HK-2 (cell line): ENCODE measurements around the gene FAM210A.

Experiments
- DNase-seq: peaks from one replicate; pipeline ENCODE4 v3.0.0-alpha.2; 2018; ENCODE audit not compliant: unreplicated experiment

The FAM210A gene

DNA sequence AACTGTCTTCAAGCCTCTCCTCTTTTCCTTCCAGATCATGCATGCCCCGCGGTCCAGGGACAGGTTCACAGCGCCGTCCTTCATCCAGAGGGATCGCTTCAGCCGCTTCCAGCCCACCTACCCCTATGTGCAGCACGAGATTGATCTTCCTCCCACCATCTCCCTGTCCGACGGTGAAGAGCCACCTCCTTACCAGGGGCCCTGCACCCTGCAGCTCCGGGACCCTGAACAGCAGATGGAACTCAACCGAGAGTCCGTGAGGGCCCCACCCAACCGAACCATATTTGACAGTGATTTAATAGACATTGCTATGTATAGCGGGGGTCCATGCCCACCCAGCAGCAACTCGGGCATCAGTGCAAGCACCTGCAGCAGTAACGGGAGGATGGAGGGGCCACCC, 81.3 kb downstream of the FAM210A start:
- no peak for DNase-seq

DNA sequence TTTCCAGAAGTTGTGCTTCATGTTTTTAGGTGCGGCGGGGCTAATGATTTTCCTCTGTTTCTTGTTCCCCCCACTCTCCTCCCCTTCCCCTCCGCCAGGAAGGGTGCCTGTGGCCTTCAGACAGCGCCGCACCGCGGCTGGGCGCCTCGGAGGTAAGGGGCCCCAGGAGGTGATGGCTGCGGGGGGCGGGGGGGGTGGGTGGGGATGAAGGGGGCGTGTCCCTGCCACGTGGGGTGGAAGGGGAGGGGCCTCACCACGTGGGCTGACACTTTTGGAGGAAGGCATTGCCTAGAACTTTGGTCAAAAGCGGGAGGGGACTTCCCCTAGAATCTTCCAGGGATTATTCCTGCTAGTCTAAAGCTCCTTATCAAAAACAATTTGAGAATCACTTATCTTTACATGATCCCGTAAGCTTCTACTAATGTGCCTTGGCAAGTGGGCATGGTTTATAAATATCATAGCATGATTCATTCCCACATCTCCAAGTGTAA, 83.1 kb downstream of the FAM210A start:
- DNase-seq, result no peak

DNA sequence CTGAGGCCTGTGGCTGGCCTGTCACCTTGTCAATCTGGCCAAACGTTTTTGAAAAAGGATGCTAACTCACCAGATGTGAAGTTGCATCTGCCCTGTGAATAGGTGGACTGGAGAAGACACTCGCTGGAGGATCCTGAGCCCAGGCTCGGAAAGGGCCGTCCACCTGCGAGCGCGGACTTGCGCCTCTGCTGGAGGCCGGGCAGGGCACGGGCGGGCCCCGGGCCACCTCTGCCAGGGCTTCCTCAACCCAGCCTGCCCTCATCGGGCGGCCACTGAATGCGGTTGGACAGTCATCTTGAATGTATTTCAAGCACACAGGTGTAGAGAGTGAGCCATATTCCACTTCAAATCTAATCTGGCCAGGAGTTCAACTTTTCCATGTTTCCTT, 83.9 kb downstream of the FAM210A start:
- DNase-seq, result no peak

DNA sequence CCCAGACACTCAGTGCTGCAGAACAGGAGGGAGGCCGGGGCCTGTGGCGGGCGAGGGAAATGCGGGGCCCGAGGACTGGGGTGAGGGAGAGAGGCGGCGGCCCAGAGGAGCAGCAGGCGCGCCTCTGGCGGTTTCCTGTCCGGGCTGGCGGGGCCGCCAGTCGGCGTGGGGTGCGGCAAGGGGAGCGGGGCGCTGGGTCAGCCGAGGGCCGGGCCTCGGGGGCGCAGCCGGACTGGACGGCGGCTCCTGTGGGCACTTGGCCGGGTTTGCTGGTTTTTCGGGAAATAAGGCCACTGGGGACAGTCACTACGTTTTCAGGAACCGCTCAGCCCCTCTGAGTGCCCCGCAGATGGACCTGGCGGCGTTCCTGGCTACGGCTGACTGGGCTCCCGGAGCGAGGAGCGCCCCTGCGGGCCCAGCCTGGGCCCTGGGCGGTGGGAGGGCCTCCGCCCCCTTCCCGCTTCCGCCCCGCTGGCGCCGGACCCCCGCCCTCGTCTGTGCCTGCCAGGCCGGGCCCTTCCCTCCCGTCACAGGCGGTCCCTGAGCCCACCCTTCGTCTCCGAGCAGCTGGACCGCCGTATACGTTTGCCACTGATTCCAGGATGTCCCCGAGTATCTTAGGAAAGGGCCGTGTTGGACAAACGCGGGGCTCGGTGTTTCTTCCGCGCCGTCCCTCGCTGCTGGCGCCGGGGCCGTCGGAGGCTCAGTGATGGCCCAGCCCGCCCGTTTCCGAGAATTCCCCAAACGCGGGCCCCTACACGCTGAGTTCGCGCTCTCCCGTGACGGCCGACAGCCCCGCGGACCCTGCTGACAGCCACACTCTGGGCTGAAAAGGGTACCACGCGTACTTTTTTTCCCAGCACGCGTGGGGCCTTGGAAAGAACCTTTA, 84.6 kb downstream of the FAM210A start:
- DNase-seq, result no peak

DNA sequence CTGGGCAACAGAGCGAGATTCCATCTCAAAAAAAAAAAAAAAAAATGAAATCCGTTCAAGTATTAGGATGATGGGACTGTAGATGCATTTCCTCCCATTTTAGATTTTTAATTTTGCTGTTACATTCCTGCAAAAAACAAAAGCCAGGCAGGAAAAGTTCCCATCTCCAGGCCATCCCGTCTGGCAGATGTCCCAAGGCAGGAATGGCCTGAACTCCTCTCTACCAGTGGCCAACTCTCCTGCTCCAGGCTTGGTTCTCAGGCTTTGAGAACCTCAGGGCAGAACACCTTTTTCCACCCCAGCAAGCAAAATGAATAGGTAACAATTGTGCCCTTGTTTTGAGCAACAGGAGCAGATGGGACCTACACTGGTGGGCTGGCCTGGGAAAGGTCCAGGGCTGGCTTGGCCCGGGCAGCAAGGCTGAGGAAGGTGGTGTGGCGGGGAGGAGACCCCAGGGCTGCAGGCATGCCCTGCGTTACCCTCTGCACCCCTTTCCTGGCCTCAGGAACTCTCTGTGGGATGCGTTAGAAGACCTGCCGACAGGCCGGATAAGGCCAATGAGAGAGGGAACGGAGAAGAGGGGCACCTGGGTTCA, 86.0 kb downstream of the FAM210A start:
- no peak for DNase-seq

DNA sequence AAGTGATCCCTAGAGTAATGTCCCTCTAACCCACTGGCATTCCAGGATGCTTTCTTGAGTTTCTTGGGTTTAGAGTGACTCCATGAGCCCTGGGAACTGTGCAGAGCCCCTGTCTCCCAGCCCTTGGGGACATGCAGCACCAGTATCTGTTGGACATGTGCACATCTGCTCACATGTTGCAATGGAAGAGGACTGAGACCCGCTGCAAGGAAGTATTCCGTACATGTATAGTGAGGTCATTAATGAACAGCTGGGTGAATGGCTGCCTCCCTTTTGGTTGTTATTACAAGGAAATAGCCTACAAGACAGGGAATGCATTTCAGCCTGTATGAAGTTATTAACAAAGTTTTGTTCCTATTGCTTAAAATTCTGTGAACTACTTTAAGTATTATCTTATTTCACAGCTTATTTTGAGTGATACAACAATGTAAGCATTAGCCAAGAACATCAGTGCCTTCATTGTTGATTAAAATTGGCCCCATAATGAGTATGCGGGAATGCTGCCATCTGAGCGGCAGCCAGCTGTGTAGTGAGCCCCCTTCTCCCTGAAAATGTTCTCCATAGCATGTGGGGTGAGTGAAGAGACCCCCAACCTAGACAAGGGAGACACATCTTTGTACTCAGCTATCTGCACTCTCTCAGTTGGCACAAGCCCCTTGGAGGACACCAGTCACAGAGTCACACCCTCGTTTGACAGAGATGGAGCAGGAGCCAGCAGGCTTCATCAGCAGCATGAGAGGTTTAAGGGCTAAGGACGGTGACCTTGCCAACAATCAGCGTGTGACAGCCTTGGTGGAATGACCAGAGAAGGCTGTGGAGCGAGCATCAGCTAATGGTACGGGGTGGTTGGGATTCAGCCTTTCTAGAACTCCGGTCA, 87.4 kb downstream of the FAM210A start:
- DNase-seq, result no peak

DNA sequence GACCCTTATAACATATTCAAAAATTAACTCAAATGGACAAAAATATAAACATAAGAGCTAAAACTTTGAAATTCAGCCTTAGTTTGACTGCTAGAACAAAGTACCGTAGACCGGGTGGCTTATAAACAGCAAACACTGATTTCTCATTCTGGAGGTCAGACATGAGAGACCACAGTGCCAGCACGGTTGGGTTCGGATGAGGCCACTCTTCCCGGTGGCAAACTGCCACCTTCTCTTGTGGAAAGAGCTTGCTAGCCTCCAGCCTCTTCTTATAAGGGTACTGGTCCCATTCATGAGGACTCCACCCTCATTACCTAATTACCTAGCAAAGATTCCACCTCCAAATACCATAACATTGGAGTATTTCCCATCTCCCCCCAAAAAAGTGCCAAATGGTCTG, 91.3 kb downstream of the FAM210A start:
- no peak for DNase-seq

DNA sequence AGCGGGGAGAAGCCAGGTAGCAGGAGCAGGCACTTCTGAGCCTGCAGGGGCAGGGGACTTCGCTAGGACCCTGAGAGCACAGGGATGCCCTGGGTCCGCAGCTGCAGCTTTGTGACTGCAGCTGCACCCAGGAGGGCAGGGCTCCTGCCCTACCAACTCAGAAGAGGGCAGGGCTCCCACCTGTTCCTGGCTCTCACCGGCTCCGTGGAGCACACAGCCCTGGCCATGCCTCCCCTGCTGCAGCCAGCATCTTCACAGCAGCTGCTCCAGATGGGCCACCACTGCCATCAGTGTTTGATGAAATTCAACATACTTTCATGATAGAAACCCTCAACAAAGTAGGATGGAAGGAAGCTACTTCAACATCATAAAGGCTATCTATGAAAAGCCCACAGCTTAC, 92.7 kb downstream of the FAM210A start:
- DNase-seq, result no peak

DNA sequence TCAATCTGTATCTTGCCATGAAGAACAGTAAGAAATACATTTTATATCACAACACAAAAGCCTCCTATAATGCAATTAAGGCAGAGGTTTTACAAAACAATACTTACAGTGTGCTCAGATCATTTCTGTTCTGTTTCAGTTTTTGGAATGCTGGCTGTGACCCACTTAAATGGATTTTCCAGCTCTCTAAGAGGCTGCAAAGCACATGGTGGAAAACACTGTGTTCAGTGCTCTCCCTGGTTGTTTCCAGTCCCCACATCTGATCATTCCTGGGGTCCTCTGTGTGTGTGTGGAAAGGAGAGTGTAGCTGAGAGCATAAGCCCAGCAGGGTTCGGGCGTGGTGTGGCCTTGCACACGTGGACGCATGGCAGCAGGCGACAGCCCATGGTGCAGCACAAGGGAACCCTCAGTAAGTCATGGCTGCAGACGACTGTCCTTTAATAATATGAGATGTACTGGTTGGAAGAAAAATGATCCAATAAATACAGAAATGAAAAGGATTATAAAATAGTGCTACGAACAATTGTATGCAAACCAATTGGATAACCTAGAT, 95.6 kb downstream of the FAM210A start:
- DNase-seq, result no peak

DNA sequence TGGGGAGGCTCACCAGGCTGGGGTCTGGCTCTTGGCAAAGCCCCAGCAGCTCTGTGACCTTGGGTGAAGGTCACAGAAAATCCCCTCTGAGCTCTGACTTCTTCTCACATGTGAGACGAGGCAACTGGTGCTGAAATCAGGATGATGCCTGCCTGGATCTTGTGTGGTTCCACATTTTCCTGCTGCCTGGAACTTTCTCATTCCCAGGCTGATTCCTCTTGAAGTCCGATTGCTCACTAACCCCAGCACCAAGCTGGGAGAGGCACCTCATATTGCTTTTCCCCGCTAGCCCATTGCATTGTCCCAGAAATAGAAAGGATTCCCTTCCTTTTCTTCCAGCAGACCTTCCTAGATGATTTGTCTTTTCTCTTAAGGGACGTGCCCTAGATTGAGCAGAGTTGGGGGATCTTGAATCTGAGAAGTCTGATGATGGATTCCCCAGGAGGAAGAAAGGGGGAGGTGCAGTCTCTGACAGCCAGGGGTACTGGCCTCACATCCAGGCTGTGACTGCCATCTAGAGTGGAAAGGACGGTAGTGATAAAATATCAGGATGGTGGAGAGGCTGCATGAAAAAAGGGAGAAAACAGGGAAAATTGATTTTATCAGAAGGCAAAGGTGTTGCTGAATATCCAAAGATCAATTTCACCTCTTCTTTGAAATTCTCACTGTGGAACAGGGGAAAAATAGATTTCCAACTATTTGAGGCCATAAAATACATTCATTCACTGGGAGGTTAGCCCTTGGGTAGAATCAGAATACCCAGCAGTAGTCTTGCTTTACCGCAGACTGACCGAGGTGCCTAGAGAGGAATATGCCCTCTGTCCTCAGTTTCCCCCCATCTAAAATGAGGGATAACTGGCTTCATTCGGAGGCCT, 96.3 kb downstream of the FAM210A start:
- peak; percentile 25 for DNase-seq

DNA sequence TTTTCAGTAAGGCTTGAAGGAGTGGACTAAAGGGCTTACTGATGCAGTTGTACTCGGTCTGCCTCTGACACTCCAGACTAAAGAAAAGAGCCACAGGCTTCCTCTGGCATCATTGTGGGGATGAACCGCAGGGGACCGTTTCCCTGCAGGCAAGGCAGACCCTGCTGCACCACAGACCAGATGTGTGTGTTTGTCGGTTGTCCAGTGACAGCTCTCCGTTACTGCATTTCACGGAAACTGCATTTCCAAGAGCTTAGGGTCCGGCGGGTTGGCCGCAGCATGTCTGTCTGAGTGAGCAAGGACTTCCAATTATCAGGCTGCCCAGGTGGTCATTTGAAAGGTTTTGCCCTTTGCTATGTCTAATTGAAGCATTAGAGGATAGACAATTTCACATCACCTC, 98.1 kb downstream of the FAM210A start:
- no peak for DNase-seq

DNA sequence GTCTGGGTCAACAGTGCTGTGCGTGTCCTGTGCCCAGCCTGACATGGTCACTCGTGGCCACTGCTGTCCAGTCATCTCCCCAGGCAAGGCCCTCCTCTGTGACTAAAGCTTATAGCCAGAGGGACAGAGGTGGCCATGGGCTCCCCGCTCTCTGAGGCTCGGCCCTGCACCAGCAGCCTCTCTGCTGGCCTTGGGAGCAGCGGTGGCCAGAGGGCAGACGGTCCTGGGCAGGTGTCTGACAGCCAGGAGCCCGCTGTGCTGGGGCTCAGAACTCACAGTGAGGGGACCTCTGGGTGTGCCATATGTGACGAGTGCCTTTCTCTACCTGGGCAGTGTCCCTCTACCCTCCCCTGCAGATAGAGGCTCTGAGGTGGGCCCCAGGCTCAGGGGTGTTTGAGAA, 98.7 kb downstream of the FAM210A start:
- no peak for DNase-seq

DNA sequence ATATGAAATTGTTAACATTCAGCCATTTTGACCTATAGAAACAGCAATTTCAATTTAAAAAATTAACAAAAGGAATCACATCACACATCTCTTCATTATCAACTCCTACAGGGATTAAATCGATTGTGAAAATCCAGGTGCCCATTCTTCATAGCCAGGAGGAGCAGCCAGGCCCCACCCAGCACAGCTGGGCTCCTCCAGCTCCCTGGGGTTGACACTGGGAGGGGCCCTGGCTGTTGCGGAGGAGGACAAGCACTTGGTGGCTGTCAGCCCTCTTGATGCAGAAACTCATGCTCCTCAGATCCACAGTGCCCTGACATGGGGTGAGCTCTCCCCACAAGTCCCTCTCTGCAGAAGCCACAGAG, 99.8 kb downstream of the FAM210A start:
- no peak for DNase-seq

DNA sequence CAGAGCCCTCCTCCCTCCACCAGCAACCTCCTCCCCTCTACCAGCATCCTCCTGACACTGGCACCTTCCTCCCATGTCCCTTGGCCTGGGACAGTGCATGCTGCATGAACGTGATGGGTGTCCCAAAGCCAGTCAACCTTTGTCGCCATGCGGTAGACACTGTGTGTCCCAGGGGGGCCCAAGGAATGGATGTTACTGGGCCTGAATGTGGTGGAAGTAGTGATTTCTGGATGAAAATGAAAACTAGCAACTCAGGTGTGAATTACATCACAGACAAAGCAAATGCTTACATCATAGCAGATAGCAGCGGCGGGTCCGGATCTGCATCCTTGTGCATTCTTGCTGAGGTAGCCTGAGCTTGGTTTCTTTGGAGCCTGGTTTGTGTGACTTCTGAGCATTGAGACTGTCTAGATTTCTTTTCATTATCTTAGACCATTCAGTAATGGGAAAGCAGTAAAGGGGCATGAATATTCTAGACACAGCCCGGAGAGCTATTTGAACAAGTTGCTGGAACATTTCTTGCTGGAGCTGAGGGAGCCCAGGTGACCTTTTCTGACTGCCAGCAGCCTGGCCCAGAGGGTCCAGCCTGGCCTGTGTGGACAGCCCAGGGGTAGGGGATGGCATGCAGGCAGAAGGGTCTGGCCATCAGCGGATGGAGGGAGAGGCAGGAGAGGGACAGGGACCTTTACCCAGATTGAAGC, 100.4 kb downstream of the FAM210A start:
- no peak for DNase-seq

DNA sequence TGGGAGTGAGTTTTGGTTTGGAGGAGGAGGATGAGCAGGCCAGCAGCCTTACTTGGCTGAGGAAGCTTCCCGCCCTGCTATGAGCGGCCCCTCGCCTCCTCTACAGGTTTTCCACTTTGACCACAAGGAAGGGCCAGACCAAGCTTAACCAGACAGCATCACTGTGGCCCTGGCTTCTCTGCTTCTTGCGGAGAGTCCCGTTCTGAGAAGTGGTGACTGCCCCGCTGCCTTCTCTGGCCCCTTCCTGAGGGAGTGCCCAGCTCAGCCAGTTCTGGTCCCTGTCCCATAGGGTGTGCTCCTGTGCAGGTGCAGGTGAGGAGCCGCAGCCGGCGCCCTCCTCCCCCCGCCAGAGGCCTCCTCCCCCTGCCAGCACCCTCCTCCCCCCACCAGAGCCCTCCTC, 101.0 kb downstream of the FAM210A start:
- no peak for DNase-seq

DNA sequence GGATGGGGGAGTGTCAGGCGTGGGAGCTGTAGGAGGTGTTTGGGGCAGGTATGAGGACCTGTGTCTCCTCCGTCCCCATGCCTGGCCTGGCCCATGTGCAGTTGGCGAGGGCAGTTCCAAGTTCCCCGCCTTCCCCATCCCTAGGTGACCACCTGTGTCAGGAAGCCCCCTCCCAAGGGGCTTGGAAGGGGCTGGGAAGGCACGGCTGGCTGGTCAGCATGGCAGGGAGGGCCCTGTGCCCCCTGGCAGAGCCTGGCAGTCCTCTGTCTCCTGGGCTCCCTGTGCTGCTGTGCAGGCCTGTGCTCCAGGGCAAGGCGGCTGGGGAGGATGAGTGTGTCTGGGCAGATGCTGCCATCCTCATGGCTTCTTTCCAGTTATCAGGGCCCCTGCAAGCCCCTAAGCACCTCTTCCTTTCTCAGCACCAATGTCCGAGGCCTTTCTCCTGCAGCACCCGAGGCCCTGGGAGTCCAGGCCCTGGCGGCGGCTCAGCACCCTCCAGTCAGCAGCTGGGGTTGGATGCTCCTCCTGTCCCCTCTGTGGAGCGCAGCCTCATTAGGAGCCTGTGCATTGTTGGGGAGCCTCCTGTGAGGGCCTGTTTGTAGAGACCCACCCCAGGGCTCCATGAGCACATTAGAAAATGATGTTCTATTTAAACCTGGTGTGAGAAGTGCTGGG, 101.7 kb downstream of the FAM210A start:
- no peak for DNase-seq

DNA sequence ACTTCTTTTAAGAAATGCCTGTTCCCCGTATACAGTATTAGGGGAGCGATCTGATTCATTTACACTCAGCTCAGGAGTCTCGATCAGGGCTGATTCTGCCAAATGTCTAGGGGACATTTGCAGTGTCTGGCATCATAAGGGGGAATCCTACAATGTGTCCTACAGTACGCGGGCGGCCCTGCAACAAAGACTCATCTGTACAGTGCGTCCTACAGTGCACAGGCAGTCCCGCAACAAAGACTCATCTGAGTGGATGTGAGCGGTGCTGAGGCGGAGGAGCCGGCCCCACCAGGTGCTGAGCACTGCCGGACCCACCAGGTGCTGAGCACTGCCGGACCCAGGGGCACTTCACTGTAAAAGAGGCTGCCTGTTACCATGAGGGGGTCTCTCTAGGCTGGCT, 102.5 kb downstream of the FAM210A start:
- DNase-seq, result no peak

DNA sequence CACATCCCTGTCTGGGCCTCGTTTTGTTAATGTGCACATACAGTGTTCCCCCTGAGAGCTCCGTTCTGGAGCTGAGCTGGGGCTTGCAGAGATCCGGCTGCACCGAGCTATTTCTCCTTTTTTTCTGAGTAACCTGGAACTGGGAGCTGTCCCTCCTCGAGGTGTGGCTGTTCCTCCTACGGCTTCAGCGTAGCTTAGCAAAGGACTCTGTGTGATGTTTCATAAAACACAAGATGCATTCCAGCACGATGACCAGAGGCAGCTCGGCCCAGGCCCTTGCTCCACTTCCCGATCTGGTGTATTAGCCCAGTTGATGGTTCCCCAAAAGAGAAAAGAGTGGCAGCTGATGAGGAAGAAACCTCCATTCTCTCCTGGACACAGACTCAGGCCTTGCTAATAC, 103.0 kb downstream of the FAM210A start:
- DNase-seq, result no peak

DNA sequence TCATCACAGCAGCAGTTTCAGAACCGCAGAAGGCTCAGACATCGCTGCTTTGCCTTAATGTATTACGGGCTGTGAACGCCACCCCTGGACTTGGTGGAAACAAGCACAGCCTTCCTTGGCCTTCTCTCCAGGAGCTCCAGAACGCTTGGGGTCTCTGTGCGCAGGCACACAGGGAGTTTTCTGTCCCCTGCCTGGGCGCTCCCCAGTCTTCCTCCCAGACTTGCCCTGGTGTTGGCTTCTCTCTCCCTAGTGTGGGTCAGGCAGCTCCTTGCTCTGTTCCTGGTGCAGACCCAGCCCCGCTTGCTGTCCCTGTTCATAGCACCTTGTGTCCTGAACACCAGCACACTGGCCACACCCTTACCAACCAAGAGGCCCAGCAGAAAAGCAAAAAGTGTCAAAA, 103.6 kb downstream of the FAM210A start:
- no peak for DNase-seq
